Brain microvascular endothelial cell (primary cell): Measurements from ENCODE around the gene HMGB3.

ENCODE experiments used
- DNase-seq: peaks from one replicate; pipeline ENCODE4 v3.0.0-alpha.2; 2020
- H3K27ac ChIP-seq: fragments of 250-450 bp; sonication (Bioruptor Pico); 2 replicates; pipeline ENCODE4 v1.5.1; 2020; ENCODE audit warnings: mild to moderate bottlenecking, moderate library complexity
- H3K27me3 ChIP-seq: fragments of 250-450 bp; sonication (Bioruptor Pico); replicated peaks from 2 replicates; pipeline ENCODE4 v1.5.1; 2020; ENCODE audit warnings: mild to moderate bottlenecking
- H3K36me3 ChIP-seq: fragments of 250-450 bp; sonication (Bioruptor Pico); replicated peaks from 2 replicates; pipeline ENCODE4 v1.5.1; 2020; ENCODE audit warnings: mild to moderate bottlenecking
- H3K4me3 ChIP-seq: 2 replicates; pipeline ENCODE4 v1.5.1; 2011; ENCODE audit warnings: low read depth, mild to moderate bottlenecking, control low read depth, low read length, moderate library complexity
- in situ Hi-C: cut with HindIII; loops from 2 replicates; pipeline ENCODE4 v1.10.0; 2017; ENCODE audit warnings: low sequenced_read_pairs, low pct_ligation_motif_present
- TF ChIP-seq, protein P1 (sequence below): IDR thresholded peaks from 2 replicates; pipeline ENCODE4 v1.5.1; 2011; ENCODE audit warnings: low read depth, mild to moderate bottlenecking, moderate library complexity, low read length, control low read depth, inconsistent platforms; ENCODE audit errors: missing control alignments

HMGB3 gene

DNA sequence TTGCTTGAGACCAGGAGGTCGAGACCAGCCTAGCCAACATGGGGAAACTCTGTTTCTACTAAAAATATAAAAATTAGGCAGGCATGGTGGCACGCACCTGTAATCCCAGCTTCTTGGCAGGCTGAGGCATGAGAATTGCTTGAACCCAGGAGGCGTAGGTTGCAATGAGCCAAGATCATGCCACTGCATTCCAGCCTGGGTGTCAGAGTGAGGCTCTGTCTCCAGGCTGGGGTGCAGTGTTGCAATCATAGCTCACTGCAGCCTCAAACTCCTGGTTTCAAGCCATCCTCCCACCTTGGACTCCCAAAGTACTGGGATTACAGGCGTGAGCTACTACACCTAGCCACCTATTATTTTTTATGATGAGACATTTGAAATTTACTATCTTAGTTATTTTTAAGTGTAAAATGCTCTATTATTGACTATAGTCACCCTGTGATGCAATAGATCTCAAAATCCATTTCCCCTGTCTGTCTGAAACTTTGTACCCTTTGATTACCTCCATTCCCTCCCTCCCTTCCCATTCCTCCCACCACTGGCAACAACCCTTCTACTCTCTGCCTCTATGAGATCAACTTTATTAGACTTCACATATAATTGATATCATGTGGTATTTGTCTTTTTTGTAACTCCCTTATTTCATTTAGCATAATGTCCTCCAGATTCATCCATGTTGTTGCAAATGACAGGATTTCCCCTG lies 23.4 kb downstream of the HMGB3 start:
- Histone ChIP-seq H3K4me3 (no peak overlapping the region), H3K36me3 (no peaks in the 10 kb centered on the region), H3K27ac (no peak overlapping the region), H3K27me3 (no peaks in the 10 kb centered on the region)
- no peak for DNase-seq
- in situ Hi-C loops: no loop called here
- TF ChIP-seq, protein P1, sequence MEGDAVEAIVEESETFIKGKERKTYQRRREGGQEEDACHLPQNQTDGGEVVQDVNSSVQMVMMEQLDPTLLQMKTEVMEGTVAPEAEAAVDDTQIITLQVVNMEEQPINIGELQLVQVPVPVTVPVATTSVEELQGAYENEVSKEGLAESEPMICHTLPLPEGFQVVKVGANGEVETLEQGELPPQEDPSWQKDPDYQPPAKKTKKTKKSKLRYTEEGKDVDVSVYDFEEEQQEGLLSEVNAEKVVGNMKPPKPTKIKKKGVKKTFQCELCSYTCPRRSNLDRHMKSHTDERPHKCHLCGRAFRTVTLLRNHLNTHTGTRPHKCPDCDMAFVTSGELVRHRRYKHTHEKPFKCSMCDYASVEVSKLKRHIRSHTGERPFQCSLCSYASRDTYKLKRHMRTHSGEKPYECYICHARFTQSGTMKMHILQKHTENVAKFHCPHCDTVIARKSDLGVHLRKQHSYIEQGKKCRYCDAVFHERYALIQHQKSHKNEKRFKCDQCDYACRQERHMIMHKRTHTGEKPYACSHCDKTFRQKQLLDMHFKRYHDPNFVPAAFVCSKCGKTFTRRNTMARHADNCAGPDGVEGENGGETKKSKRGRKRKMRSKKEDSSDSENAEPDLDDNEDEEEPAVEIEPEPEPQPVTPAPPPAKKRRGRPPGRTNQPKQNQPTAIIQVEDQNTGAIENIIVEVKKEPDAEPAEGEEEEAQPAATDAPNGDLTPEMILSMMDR: no peak

DNA sequence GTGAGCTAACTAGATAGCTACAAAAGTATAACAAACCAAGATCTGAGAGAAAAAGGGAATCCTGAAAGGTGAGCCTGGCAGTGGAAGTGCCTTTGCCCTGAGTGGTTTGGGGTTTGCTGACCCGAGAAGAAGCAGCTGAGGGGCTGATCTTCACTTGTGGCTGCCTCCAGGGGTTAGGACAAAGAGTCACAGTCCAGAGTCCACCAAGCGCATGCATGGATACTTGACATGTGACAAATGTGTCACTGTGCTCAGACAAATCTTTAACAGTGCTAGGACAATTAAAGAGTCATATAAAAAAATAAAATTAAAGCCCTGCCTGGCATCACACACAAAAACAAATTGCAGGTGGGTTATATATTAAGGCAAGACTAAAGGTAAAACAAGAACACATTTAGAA lies 26.4 kb downstream of the HMGB3 start:
- no peak overlapping the region for H3K27ac ChIP-seq
- in situ Hi-C loops: no loop called here
- DNase-seq: no peak
- no peaks in the 10 kb centered on the region for H3K27me3 ChIP-seq
- H3K36me3 ChIP-seq: no peaks in the 10 kb centered on the region
- TF ChIP-seq, protein P1: no peak
- H3K4me3 ChIP-seq: no peak overlapping the region

DNA sequence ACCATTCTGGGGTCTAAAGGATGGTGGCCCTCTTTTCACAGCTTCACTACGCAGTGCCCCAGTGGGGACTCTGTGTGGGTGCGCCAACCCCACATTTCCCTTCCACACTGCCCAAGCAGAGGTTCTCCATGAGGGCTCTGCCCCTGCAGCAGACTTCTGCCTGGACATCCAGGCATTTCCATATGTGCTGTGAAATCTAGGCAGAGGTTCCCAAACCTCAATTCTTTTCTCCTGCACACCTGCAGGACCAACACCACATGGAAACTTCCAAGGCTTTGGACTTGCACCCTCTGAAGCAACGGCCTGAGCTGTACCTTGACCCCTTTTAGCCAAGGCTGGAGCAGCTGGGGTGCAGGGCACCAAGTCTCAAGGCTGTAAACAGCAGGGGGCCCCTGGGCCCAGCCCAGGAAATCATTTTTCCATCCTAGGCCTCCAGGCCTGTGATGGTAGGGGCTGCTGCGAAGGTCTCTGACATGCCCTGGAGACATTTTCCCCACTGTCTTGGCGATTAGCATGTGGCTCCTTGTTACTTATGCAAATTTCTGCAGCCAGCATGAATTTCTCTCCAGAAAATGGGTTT lies 30.1 kb downstream of the HMGB3 start:
- TF ChIP-seq, protein P1: no peak
- in situ Hi-C loops: no loop called here

DNA sequence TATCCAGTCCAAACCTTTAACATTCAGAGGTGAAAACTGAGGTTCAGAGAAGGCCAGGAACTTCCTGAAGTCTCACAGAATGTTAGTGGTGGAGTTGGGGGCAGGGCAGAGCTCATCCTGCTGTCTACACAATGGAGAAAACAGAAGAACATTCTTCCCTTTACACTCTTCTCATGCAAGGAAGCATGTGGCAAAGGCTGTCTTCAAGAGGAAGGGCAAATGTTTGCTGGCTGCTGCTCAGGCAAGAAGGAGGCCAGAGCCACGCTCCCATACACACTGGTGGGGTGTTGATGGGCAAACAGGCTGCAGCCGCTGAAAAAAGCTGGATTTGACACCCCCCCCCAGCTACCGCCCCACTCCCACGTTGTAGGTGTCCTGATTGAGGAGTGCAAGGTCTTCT lies 32.5 kb downstream of the HMGB3 start:
- no peak overlapping the region for H3K4me3 ChIP-seq
- in situ Hi-C loops: no loop called here
- no peaks in the 10 kb centered on the region for H3K27me3 ChIP-seq
- no peaks in the 10 kb centered on the region for H3K36me3 ChIP-seq
- DNase-seq: no peak
- no peak overlapping the region for H3K27ac ChIP-seq
- TF ChIP-seq, protein P1: no peak

More for the DNA sequence above, 30.1 kb downstream of the HMGB3 start:
- H3K27me3 ChIP-seq: no peaks in the 10 kb centered on the region
- H3K27ac ChIP-seq: no peak overlapping the region
- H3K36me3 ChIP-seq: no peaks in the 10 kb centered on the region
- no peak for DNase-seq
- no peak overlapping the region for H3K4me3 ChIP-seq

DNA sequence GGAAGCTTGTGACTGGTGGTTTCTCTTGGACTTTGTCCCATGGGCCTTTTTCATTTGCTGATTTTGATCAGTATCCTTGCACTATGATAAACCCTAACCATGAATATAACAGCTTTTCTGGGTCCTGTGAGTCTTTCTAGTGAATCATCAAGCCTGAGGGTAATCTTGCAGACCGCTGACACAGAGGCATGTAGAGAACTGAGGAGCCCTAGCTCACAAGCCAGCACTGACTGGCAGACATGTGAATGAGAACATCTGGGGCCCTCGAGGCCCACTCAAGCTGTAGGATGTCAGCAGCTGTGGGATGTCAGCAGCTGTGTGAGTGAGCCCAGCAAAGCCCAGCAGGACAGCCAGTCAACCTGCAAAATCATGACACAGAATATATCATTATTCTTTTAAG lies 36.7 kb downstream of the HMGB3 start:
- TF ChIP-seq, protein P1: no peak
- Histone ChIP-seq H3K27ac (no peak overlapping the region), H3K36me3 (no peaks in the 10 kb centered on the region), H3K27me3 (no peaks in the 10 kb centered on the region), H3K4me3 (no peak overlapping the region)
- peak; percentile 4 for DNase-seq
- in situ Hi-C loops: no loop called here

DNA sequence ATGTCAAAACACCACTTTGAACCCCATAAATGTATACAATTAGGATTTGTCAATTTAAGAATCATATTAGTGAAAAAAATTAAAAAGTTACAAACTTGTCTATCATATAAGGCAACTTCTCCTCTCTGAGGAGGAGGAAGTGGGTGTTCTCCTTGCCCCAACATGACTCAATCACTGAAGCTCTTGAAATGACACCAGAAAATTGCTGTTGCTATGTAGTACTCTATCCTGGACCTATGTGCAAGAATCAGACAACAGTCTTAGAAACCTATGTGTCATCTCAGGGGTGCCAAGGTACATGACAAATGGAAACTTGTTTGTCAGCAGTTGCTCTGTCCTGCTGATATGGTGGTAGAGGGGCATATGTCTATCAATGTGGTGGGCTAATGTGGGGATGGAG lies 47.7 kb downstream of the HMGB3 start:
- Histone ChIP-seq H3K4me3 (no peak overlapping the region), H3K27ac (no peak overlapping the region), H3K36me3 (no peaks in the 10 kb centered on the region), H3K27me3 (no peaks in the 10 kb centered on the region)
- in situ Hi-C loops: no loop called here
- DNase-seq: no peak
- TF ChIP-seq, protein P1: no peak
